GM21515 (cell line): Measurements from ENCODE around the gene SPTBN5.

ENCODE experiments used
- ATAC-seq: cut with Tn5 transposase; IDR thresholded peaks from one replicate; pipeline ENCODE4 v1.9.1; 2021; ENCODE audit not compliant: unreplicated experiment

Gene SPTBN5

GRCh38 chr15:41893422-41894250, at the start of gene SPTBN5:
Gene SPTBN5, minus strand, starts transcription at chr15:41894053. Its CDS starts 556 bp downstream, at chr15:41893497.
- no peak for ATAC-seq

GRCh38 chr15:41942886-41943285, 49.0 kb upstream of the SPTBN5 start:
- ATAC-seq, result no peak

GRCh38 chr15:41941644-41942415, 48.0 kb upstream of the SPTBN5 start:
- ATAC-seq, result no peak

- no peak for ATAC-seq
These were observed 46.6 kb upstream of the SPTBN5 start for GRCh38 chr15:41940441-41940857.

- ATAC-seq, result no peak
These were observed 46.1 kb upstream of the SPTBN5 start for GRCh38 chr15:41939986-41940385.

GRCh38 chr15:41937568-41937923, 43.7 kb upstream of the SPTBN5 start:
- ATAC-seq, result no peak

GRCh38 chr15:41936649-41937567, 43.1 kb upstream of the SPTBN5 start:
- no peak for ATAC-seq

- no peak for ATAC-seq
These were observed 42.3 kb upstream of the SPTBN5 start for GRCh38 chr15:41936155-41936554.

DNA sequence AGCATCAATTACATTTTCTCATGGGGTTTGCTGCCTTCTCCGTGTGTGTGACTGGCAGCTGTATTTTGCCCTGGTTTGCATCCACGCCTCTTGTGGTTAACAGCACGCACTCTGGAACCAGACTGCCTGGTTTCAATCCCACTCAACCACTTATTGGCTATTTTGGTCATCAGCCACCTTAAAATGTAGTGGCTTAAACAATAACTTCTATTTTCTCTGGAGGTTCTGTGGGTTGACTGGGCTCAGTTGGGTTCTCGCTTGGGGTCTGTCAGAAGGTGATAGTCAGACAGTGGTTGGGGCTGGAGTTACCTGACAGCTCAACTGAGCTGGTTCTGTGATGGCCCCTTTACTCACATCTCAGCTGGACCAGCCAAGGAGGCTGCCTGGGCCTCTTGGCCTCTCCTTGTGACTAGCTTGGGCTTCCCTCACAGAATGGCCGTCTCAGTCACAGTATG, 41.7 kb upstream of the SPTBN5 start:
- no peak for ATAC-seq

- ATAC-seq, result no peak
These were observed 41.0 kb upstream of the SPTBN5 start for GRCh38 chr15:41934843-41935242.

GRCh38 chr15:41933771-41934170, 39.9 kb upstream of the SPTBN5 start:
- no peak for ATAC-seq

DNA sequence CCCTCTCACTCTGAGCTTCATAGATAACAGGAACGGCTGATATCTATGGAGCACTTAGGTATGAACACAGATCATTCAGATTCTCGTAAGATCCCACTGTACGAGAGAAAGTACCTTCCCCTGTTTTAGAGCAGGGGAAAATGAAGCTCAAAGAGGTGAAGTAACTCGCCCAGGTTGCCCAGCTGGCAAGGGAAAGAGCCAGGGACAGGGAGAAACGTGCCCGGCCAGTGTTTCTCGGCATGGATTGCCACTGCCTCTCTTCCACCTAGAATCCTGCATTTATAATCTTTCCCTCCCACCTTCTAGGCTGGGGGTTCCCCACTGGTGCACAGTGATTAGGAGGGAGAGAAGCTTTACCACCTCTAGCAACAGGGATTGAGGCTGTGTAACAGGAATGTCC, 39.5 kb upstream of the SPTBN5 start:
- ATAC-seq, result no peak

GRCh38 chr15:41932511-41933289, 38.8 kb upstream of the SPTBN5 start:
- no peak for ATAC-seq

DNA sequence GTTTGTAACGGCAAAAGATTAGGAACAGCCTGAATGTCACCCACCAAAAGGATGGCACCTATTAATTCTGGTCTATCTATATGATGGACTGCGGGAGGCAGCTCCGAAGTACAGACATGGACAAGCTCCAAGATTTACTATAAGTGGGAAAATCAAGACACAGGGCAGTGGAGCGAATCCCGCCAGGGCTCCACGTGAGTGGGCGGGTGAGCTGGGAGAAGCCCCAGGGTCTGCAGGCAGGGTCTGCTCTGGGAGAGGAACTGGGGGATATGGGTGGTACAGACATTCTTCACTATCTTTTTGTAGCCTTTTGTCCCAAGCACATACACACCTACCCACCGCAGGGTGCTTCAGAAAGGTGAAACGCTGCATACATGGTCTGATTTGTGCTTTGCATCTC, 38.2 kb upstream of the SPTBN5 start:
- no peak for ATAC-seq

DNA sequence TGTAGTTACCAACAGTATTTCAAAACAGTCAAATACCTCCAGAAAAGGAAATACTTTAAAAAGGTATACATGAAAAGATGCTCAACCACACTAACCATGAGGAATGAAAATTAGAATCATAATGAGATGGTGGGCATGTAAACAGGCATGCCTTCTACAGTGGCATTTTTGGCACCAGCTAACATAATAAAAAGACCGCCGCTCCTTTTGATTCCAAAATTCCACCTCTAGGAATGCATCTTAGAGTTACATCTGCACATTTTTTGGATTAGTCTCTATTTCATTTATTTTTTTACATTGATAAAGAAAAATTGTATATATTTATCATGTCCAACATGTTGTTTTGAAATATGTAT, 37.0 kb upstream of the SPTBN5 start:
- no peak for ATAC-seq

- ATAC-seq, result no peak
These were observed 36.5 kb upstream of the SPTBN5 start for GRCh38 chr15:41930221-41930866.

DNA sequence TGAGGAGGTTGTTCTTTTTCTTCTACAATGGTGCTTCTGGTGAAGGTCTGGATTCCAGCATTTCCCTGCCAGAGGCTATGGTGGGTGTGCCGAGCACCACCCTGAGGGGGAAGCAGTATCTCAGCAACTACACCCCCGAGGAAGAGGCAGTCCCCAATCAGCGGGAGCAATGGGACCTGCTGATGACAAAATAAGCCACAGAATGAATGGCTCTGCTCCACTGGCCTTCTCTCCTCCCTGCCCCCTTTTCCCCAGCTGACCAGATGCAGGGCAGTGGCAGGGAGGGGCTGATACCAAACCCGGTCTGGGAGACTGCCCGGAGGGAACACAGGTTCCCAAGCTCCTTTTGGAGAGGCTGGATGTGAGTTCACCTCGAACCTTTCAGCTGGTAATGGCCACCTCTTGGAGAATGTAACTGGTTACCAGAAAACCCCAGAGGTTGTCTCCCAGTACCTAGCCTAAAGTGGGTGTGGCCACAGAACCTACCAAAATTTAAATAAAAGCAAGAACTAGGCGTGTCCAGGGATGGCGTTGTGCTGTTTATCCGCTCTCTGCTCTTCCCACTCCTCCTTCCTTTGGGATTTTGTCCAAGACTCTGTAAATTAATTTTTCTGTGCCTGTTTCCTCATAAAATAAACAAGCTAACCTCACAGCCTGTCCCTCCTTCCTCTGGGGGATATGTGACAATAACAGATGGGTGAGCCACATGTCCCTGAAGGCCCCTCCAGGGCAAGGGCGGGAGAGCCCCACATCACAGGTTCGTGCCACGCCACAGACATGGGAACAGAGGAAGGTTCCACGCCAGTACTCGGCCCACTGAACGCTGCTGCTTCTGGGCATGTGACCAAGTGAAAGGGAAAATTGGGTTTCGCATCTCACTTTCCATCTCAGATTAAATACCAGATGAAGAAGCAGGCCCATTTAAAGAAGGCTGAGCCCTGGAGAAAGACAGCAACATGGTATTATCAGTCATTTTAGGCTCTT, 35.1 kb upstream of the SPTBN5 start:
- ATAC-seq, result peak; percentile 53

- no peak for ATAC-seq
These were observed 34.2 kb upstream of the SPTBN5 start for GRCh38 chr15:41928100-41928499.

- ATAC-seq, result no peak
These were observed 33.7 kb upstream of the SPTBN5 start for GRCh38 chr15:41927536-41927935.
